Activated T-helper 9 cell treated with anti-CD3 and anti-CD28 coated beads, Interleukin-2, amount 50 U/mL, for 16 hours (primary cell): ENCODE data around the gene GRB2.

Source experiments
- DNase-seq: peaks from one replicate; pipeline ENCODE4 v3.0.0-alpha.2; 2020; ENCODE audit warnings: low read depth

Gene GRB2

GRCh38 chr17:75414488-75414887, 9.0 kb upstream of the GRB2 start:
- no peak for DNase-seq

- peak; percentile 56 for DNase-seq
These were observed 7.2 kb upstream of the GRB2 start for GRCh38 chr17:75412455-75413317.

GRCh38 chr17:75411328-75412067, 6.0 kb upstream of the GRB2 start:
- DNase-seq, result no peak

DNA sequence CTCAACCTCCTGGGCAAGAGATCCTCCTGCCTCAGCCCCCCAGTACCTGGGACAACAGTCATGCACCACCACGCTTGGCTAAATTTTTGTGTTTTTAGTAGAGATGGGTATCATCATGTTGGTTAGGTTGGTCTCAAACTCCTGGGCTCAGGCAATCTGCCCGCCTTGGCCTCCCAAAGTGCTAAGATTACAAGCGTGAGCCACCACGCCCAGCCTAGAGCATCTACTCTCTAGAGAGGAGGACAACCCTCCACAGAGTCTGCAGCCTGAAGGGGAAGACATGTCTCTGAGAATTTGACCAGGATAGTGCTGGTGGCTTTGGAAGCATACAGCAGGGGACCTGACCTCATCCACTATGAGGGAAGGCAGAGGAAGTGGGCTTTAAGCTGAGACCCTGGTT, 4.7 kb upstream of the GRB2 start:
- DNase-seq, result no peak

DNA sequence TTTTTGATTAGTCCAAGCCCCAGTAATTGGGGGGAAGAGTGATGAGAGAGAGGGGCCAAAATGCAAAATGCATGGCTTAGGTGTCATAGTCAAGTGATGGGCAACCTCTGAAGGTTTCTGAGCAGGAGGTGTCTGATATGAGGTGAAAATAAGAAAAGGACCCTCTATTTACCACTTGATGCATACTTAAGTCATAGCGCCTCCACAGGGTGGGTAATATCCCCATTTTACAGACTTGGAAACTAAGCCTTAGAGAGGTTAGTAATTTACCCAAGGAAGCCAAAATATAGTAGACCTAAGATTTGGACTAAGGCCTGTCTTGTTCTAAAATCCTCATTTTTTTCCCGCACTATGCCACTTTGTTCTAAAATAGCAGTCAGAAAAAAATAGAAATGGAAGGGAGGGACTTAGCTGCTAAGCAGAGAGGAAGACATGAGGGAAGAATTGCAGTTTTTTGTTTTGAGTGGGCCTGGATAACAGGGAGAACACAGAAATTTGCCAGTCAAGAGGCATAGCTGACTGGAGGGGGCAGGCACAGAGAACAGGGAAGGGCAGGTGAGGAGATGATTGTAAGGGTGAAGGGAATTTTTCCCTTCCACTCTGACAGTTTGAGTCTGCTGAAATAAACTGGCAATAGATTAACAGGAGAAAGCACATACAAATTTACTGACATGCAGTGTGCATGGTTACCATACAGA, 2.3 kb upstream of the GRB2 start:
- no peak for DNase-seq

- no peak for DNase-seq
These were observed 741 bp upstream of the GRB2 start for GRCh38 chr17:75406222-75406615.

DNA sequence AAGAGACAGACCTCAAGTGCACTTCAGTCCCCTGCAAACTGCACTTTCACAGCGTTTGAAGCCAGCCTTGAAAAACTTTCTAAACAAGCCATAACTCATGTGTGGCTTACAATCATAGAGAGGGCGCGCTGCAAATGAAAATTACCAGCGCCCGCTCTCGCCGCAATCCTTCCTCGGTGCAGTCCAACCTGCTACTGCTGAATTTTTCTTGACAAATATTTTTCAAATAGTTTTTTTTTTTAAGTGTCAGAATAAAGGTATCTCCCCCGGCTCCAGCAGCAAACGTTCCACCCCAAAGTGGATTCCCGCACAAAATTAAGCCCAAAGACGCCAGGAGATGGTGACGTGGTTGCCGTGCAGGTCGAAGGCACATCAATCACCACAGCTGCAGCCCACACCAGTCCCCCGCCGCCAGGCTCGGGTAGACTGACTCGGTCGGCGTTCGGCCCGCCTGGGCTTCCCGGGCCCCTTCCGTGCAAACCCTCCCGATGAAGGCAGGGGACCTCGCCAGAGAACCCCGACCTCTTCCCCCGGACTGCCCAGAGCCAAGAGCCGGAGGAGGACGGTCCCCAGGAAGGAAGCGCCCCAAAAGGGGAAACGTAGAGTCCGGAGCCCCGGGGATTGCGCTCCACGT, 630 bp downstream of the GRB2 start:
- DNase-seq, result peak; percentile 39

DNA sequence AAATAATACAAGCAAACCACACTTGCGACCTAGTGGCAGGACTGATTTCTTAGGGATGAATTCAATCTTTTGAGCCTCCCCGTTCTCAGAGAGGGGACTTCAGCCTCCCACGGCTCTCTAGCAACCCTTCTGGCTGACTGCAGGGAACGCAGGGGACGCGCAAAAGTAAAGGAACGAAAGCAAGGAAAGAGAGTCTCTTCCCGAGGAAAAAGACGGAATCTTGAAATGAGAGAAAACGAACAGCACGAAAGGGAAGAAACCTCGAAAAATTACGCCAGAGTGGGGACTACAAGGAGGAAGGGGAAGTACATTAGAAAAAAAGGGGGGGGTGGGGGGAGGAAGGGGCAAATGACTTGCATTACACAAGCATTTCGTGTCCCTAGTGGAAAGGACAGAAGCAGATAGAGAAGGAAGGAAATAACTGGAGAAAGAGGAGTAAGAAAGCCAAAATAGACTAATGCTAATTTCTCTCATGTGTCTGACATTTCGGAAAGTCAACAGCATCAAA, 1.2 kb downstream of the GRB2 start:
- peak; percentile 20 for DNase-seq

DNA sequence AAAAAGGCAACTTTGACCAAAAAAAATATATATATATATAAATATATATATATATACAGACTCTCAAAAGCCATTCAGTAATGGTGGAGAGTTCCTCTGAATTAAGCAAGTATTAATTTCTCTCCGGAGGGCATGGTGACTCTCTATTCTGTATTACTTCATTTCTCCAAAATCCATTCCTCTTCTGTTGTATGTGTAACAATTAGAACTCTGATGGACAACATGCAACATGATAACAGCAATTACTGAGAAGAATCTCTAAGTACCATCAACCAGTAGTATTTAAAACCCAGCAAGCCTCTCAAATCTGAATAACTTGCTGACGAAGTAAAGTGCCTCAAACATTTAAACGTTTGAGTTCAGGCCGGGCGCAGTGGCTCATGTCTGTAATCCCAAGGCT, 2.3 kb downstream of the GRB2 start:
- DNase-seq, result no peak

GRCh38 chr17:75402026-75402425, 3.5 kb downstream of the GRB2 start:
- no peak for DNase-seq

GRCh38 chr17:75400326-75400939, 5.0 kb downstream of the GRB2 start:
- no peak for DNase-seq

GRCh38 chr17:75398279-75398678, 7.2 kb downstream of the GRB2 start:
- DNase-seq, result no peak

DNA sequence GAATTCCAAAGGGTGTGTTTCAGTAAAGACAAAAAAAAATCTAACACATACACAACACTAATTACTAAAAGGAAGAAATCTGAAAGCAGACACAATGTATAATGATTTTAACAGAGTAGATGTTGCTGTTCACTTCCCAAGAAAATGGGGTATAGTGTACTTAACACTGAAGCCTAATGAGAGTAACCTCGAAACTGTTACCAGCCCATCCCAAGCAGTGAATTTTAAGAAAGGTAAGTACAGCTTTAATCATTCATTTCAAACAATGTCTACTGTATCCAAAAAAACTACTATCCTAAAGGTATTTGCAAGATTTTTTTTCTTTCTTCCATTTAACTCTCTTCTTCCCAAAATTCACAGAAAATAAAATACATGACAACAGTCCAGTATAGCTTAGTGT, 8.3 kb downstream of the GRB2 start:
- no peak for DNase-seq

DNA sequence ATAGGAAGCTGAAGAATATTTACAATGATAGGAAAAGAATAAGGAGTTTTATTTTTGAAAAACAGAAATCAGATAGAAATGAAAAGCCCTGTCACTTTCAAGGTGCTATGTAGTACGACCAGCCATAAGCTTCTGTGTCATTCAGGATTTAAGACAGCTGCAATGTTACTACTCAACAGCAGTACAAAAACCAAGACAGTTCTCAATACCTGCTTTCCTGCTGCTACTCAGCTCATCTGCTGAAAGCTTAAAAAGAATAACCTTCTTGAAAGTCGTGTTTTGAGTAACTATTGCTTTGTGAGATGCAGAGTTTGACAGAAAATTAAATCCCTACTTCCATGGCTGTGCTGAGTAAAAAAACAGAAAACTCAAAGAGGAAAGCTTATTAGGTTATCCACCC, 8.7 kb downstream of the GRB2 start:
- no peak for DNase-seq

GRCh38 chr17:75396025-75396424, 9.5 kb downstream of the GRB2 start:
- no peak for DNase-seq

DNA sequence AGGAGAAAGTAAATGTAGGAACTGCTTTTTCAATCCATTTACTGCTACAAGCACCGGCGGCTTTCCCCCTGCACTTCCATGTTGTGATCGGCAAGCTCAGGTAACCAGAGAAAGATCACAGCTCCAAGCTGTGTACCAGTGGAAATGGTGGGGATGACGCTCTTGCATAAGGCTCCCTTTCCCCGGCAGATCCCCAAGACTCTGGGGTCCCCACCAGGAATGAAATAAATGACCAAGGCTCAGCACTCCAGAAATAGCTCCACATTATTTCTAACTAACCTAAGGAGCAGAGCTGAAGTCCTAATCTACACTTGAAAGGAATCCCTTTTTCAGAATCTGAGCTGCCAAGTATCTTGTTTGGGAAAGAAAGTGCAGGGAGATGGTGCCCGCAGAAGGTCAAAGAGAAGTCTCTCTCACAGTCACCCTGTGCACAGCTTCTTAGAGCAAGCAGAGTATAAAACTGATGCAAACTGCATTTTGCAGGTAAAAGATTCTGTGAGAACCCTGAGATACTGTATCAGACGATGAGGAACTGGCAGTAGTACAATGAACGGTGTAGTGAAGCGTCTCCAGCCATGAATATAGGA, 11.1 kb downstream of the GRB2 start:
- DNase-seq, result no peak

DNA sequence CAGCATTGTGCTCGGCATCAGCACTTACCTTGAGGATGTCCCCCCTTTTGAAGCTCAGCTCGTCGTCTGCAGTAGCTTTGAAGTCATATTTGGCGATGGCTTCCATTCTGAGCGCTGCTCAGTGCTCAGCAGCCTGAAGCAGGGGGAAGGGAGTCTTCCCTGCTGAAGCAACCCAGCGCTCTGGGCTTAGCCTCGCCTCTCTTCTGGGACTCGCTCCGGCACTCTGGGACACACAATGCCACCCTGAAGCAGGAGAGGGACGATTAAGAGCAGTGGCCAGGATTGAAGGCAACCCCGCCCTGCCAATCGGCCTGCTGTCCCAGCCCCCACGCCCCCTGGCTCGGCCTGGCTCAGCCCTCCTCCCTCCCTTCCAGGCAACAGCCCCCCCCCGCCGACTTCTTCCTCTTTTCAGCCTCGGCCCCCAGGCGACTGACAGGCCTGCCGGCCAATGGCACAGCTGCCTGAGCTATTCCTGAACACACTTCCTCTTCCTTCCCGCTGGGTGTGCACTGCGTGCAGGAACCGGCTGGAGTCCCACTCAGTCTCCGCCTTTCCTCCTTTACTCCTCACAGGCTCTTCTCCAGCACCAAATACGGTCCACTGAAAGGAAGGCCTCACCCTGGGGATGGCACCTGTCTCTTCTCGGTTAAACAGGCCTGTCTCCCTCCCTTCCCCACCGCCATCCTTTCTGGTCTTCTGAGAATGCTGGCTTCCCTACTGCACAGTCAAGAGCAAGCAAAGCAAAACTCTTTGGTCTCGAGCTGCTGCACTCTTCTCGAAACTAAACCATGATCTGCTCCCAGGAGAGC, 11.8 kb downstream of the GRB2 start:
- peak; percentile 71 for DNase-seq

DNA sequence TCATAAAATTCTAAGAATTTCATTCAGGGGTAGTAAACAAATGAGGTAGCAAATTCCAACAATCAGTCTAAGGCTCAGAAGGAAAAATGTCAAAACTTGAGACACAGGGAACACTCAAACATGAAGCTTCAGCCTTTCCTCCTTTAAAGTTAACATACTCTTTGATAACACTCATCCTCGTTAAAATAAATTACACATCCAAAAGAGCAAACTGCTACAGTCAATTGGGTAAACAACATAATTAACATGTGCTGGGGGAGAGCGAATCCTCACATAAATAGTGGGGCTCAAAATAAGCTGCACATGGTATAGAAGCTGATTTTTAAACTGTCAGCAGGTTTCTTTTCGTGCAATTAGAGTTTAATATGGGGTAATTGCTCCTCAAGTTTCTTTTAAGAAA, 12.9 kb downstream of the GRB2 start:
- DNase-seq, result no peak

DNA sequence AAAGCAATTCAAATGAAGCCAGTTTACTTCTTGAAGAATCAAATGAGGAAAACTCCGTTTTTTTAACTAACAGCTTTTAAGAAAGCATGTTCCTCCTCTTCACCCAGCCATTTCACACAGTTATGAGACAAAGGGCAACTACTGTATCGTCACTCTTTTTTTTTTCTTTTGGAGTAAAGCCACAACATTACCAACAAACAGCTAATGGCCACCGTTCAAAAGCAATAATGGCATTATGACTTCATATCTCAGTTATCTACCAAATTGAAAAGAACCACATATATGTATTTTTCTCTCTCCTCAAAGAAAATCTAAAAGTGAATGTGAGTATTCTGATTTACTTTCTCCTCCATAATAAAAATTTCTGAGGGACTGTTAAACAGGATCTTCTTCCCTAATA, 14.5 kb downstream of the GRB2 start:
- no peak for DNase-seq

GRCh38 chr17:75388476-75389030, 16.9 kb downstream of the GRB2 start:
- DNase-seq, result no peak
